SKM-1 (cell line): Measurements from ENCODE around the gene RUNX1.

Source experiments
- DNase-seq: peaks from one replicate; lab custom pipeline; 2025; ENCODE audit not compliant: unreplicated experiment; lab: John Stamatoyannopoulos, UW

The RUNX1 gene

DNA sequence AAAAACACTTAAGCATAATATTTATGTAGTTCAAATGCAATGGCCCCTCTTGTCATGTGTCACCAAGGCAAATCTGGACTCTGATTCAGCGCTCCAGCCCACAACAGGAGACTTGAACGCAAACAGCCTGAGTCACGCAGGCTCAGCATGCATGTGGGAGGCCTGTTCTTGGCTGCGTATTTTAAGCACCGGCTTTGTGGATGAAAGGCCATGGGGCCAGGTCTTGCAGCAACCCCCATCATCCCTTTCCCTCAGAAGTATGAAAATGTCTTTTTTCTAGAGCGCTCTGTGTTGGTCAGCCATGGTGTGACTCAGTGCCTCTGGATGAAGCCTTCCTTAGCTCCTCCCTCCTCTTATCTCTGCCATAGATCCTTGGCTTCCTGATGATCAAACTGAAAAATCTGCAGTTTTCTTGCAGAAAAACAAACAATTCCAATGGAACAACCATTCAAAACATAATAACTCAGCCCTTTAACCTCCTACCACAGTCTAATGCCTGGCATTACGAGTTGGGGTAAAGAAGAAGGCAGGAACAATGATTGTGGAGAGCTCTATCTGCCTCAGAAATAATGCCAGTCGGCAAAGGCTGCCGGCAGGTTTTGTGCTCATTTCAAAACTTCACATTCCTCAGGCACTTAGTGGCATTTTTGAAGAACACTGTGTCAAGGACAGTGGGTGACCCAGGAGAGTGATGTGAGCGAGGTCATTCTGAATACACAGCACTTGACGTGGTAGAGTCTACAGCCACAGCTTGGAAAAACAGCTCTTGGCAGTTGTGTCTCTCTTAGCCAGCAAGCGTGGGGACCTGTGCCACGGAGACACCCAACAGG, 212.8 kb downstream of the RUNX1 start:
- peak; percentile 34 for DNase-seq

DNA sequence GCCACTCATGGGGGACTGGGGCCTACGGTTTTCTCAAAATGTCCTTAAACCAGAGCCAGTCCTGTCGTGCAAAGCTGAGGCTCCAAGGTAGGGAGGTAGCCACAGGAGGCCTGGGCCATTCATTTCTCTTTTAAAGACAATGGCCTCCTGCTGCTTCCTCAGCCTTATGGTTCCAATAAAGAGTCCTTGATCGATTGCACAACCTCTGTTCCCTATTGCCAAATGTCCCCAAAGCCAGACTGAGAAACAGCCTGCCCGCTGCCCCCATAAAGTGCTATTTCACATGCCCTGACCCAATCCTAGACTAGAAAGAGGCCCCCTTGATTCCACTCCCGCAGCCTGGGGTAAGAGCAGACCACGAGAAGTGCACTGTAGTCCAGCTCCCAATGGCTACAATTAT, 213.6 kb downstream of the RUNX1 start:
- DNase-seq, result peak; percentile 80

DNA sequence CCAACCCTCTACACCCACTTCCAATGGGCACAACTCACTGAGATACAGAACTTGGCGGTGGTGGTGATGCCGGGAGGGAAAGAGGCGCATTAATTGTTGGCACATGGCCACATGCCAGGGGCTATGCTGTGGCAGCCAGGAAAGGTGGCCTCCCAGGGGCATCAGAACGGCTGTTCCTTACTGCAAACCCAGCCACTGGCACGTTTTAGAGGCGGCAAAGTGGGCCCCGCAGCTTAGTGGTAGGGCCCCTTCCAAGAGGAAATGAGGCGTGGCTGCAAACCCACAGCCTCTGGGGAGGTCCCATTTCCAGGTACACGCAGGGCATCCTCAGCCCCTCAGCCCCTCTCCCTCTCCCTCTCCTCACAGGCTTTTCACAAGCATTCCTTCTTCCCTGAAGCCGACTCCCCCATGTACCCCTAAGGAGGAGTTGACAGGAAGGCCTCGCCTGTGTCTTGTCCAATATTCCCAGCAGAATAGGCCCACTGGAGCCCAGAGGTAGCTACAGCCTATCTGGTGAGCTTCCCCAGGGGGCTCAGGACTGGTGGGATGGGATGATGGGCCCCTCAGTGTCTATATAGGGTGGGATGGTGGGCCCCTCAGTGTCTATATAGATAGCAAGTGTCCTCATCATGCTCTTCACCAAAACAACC, 214.1 kb downstream of the RUNX1 start:
- DNase-seq, result no peak

DNA sequence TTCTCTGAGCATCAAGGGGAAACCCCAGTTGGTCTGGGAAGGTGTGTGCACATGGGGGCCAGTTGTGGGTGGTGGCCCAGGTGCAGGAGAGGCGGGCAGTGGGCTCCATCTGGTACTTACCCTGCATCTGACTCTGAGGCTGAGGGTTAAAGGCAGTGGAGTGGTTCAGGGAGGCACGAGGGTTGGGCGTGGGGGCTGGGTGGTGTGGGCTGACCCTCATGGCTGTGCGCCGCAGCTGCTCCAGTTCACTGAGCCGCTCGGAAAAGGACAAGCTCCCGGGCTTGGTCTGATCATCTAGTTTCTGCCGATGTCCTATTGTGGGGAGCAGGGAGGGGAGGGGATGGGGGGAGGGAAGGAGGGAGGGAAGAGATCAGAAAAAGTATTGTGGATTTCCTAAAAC, 214.8 kb downstream of the RUNX1 start:
- no peak for DNase-seq

DNA sequence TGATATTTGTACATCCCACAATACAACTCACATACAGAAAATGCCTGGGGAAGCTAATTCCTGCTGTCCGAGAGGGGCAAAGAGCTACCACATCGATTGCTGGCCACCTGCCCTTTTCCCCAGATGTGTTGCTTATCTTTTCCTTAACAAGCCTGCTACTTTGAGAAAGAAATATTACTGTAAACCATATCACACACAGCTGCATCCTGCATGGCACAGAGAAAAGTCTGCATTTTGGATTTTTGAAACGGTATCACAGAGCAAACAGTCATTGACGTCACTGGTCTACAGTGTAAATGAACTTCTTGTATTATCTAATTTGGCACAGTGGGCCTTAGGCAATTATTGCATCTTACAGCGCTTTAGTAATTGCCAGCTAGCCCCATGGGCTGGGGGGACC, 215.6 kb downstream of the RUNX1 start:
- DNase-seq, result no peak

DNA sequence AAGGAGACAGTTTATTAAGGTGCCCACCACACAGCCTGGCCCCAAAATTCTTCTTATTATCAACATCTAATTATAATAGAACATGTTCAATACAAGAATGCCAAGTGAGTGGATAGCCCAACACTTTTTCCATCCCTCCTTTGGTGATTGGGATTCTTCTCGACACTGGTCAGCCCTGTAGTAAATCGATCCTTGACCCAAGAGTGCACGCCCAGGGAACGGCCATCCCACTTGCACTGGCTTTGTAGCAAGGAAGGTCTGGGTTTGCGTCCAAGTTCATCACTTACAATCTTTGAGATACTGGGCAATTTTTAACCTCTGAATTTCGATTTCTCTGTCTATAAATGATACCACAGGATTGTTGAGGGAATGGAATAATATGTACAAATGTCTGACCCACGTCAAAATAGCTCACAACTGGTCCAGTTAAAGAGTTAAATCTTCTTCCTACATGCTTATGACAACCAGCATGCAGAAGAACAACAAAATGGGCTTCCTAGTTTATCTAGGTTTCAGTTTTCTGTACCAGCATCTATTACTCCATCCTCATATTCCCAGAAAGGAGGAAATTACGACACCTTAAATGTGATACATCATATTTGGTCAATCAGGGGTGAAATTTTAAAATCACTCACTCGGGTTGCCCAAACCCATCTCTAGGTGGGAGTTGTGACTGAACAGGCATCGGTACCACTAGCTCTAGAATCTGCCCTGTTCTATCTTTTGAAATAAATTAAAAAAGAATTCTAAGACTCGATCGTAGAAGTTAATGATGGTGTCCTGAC, 218.5 kb downstream of the RUNX1 start:
- no peak for DNase-seq

DNA sequence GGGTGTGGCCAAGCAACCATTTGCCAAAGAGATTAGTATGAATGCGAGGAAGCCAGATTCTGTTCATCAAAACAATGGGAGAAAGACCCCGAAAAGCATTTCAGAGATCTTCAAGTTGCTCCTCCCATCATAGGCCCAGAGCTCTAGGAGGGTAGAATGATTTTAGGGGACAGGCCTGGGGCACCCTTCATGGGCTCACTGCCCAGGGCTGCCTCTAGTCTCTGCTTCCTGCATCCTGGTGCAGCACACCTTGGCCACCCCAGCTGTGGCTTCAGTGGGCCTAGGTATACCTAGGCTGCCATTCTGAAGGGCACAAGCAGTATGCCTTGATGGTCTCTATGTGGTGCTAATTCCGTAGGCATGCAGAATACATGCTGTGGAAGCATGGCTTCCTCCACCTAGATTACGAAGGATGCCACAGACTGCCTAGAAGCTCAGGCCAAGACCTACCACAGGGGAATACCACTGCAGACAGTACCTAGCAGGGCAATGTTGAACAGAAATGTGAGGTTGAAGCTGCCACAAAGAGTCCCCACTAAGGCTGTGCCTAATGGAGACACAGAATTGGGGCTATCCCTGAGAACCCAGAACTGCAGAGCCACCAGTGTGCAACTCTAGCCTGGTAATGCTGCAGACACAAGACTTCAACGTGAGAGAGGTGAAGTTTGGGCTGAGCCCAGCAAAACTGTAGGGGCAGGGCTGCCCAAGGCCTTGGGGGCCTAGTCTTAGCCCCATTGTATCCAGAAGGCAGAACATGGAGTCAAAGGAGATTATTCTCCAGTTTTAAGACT, 221.5 kb downstream of the RUNX1 start:
- DNase-seq, result no peak

DNA sequence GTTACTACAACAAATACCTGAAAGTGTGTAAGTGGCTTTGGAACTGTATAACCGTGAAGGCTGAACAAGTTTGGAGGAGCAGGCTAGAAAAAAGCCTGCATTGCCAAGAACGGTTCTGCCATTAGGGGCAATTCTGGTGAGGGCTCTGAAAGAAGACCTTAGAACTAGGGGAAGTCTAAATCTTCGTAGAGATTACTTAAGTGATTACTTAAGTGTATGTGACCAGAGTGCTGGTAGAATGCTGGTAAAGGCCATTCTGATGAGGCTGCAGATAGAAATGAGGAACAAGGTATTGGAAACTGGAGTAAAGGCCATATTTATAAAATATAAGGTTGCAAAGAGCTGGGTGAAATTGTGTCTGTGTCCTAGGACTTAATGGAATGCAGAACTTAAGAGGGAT, 222.3 kb downstream of the RUNX1 start:
- DNase-seq, result peak; percentile 23

DNA sequence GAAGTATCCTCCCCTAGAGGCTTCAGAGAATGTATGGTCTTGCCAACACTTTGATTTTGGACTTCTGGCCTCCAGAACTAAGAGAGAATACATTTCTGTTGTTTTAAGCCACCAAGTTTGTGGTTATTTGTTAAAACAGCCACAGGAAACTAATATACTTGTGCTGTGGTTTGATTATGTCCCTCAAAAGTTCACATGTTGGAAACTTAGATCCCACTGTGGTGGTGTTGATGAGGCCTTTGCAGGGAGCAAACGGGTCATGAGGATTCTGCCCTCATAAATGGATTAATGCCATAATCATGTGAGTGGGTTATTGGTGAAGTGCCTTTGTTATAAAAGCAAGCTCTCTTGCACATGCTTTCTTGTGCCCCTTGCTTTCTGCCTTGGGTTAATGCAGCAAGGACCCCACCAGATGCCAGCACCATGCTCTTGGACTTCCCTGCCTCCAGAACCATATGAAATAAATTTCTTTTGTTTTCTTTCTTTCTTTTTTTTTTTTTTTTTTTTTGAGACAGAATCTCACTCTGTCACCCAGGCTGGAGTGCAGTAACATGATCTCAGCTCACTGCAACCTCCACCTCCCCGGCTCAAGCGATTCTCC, 223.1 kb downstream of the RUNX1 start:
- no peak for DNase-seq

DNA sequence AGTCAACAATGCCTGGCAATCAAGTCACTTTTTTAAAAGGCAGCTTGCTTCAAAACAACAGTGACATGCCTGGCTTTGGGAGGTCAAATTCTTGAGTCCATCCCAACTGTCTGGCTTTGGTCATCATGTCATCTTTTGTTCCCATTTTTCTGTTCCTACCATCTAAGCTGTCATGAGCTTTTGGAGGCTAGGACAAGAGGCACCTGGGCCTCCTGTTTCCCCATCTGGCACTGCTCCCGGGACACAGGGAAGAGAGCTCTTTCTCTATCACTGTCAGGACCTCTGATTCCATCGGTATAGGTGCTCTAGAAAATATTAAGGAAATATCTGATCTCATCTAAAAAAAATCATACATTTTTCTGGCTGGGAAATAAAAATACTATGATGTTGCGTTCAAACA, 224.0 kb downstream of the RUNX1 start:
- no peak for DNase-seq

DNA sequence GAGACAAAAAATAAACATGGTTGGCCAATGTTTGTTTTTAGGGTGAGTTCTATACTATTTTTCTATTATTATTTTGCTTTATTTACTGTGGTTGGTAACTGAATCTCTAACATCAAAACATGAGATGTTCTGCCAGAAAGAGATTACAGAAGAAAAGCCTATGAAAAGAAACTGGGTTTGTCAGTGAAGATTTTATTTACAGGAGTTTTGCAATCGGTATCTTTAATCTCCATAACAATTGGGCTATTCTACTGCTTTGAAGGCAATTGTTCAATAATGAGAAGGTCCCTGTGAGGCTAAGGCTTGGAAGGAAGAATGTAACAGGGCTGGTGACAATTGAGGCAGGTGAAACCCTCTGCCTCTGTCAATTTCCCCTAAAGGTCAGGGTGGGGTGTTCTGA, 224.8 kb downstream of the RUNX1 start:
- no peak for DNase-seq

DNA sequence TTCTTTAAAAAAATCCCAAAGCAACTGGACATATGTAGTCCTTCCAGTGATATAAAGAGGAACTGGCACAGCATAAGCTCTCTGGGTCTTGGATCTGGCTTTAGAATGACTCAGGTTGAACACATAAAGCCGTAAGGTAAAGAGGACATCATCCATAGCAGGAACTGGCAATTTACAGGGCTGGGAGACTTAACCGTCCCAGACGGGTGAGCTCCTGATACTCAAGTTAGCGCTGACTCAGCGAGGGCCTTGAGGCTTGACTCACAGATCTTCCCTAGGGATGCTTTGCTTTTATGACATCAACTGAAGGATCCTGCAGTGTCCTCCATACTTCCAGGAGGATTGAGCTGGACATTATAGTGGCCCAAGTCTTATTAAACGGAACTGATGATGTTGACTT, 226.2 kb downstream of the RUNX1 start:
- no peak for DNase-seq

DNA sequence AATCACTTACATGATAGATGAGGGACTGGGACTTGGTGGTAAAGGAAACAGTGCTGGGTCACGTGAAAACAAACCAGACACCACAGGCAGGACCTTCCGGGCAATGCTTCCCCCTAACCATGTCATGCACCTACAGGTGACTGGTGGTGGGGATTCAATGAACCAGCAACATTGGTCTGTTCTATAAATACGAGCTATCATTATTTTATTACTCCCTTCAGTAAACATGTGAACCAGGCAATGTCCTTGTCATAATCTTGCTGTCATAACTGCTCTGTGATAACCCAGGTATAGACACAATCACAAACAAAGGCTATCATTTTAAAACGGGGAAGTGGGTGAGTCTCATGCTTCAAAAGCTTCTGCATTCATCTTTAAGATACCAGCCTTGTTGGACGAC, 226.9 kb downstream of the RUNX1 start:
- DNase-seq, result no peak

DNA sequence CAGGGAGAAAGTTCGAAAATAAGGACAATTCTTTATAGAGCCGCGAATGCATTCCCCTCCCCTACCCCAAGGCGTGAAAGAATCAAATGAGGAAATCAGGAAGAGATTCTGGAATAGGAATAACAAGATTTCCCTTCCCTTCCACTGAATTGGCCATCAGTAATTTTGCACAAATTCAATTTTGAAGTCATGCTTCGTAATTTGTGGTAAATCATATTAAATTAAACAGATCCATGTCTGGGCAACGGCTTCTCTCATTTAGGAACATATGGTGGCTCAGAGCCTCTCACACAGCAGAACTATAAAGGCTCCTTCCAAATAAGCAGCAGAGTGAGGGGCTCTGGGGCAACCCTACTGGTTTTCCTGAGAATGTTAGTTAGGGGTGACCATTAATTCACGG, 227.4 kb downstream of the RUNX1 start:
- DNase-seq, result no peak

DNA sequence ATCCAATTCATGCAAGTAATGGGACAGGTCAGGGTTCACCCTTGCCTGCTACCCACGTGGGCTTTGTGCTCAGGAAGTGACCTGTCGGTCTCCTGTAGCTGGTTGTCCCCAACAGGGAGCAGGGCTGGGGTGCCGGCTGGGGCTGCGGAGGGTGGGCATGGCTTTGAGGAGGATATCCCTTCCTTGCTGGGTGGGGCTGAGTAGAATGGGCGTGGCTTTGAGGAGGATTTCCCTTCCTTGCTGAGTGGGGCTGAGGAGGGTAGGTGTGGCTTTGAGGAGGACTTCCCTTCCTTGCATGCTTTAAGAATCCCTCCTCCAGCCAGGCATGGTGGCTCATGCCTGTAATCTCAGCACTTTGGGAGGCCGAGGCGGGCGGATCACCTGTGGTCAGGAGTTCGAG, 229.1 kb downstream of the RUNX1 start:
- no peak for DNase-seq

DNA sequence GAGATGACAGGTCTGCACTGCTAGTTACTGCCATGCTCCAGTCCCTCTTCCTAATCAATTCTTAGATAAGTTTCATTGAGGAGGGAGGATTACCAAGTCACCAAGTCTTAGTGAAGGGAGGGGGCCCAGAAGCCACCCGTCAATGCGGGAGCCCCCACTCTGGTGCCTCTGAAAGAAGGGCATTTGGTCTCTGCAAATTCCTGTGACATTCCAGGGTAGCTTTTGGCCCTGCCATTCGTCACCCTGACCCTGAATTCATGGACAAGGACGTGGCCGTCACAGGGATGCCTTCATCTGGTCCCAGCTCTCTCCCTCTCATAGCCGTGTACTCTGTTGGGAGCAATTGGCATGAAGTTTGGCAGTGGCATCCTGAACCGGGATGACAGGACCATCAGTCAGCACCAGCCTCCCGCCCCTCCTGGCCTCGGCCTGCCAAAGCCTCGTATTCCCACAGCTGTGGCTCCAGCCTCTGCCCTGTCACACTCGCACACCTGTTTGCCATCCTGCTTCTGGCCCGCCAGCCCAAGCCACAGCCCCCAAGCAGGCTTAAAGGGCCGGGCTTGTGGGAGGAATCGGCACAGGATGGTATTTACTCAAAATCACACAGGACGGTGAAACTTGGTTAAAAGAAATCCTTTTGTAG, 229.6 kb downstream of the RUNX1 start:
- DNase-seq, result no peak

DNA sequence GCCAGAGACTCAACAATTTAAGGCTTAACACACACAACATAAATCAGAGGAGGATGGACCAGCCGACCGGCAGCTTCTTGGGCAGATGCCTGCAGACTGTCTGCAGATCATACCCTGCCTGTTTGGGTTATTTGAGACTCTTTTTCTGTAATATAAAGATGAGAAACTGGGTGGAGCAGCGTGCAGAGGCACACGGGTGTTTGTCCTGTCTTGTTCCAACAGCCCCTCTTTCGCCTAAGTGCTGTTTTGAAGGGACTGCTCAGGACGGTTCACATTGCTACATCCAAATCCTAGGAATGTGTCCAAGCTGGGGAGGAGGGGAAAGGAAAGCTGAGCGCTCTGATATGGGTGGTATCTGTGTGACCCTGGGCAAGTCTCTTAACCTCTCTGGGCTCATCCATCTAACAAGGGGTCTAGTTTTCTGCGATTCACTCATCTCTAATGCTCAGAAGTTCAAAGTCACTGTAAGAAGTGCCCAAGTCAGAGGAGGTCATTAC, 230.4 kb downstream of the RUNX1 start:
- no peak for DNase-seq

DNA sequence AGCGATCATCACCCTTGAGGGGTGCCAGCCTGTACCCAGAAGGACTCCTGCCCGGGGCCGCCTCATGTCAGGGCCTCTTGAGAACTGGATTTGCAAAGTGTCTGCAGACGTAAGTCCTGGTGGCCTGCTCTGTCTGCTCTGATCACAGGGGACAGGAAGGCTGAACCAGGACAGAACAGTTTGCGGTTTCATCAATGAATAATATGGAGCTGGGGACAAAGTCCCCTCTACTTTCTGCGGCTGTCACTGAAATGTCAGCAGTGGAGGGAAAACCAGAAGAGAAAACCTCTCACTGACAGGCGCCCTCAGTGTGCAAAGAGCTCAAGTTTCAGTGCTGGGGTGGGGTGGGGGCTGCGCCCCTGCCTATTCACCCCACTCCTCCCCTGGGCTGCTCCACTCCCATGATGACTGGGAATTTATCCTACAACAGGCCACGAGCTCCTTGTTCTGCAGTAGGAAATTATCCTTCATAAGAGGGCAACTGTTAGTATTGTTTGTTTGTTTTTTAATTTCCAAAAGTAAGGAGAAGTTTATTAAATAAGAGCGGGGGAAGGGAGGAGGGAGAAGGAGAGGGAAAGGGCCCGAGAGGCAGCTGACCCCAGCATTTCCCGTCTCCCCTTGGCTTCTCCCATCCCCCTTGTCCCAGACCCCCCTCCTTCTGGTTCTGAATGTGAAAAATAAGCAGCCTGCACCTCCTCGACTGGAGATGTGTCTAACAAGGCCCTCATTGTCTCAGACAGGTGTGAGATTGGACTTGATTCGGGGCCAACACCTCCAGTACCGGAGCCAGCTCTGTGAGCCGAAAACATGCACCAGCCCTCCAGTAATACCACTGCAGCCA, 231.1 kb downstream of the RUNX1 start:
- no peak for DNase-seq
